GM18511 (cell line): ENCODE measurements around the gene P2RX1.

Experiments used
- ATAC-seq: cut with Tn5 transposase; IDR thresholded peaks from one replicate; pipeline ENCODE4 v1.9.1; 2021; ENCODE audit warnings: mild to moderate bottlenecking, moderate library complexity; ENCODE audit not compliant: unreplicated experiment

Gene P2RX1

DNA sequence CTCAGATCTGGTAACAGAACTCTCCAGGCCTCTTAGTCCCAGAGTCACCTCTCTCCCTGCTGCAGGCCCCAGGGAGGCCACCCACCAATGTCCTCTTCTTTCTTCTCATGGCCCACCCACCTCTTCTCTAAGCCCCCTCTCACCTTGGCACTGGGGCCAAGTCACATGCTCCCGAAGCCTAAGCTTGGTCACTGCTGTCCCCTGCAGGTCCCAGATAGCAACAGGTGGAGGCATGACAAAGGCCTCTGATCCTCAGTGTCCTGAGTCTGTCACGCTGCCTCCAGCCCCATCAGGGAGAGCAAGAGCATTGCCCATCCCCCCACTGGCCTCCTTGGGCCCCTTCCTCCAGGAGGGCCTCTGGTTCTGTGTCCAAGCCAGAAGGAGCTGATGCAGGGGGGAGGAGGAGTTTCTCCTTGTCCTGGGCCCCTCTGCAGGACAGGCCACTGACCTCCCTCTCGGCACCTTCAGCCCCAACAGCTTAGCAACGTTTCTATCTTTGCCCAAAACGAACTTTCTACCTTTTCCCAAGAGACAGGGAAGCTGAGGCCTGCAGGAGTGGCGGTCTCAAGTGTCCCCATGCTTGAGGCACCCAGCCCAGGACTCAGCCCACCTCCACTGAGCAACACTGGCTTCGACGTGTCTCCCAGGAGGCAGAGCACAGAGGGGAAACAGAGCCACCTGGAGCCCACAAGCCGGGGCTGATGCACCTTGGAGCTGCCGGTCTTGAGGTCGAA lies 8.6 kb downstream of the P2RX1 start:
- no peak for ATAC-seq

DNA sequence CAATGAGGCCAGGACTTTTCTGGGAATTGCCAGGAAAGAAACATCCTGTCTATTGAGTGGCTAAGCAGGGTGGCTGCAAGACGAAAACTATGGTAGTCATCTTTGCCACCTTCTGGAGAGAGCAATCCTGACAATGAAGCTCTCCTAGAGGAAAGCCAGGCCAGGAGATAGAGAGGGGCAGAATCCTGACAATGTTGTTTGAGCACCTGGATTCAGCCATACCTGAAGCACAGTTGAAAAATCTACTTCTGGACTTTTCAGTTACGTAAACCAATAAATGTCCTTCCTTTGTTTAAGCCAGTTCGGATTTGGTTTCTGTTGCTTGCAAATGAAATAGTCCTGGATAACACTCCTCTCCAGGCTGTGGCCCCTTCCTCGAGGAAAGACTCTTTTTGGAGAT lies 9.4 kb downstream of the P2RX1 start:
- no peak for ATAC-seq

DNA sequence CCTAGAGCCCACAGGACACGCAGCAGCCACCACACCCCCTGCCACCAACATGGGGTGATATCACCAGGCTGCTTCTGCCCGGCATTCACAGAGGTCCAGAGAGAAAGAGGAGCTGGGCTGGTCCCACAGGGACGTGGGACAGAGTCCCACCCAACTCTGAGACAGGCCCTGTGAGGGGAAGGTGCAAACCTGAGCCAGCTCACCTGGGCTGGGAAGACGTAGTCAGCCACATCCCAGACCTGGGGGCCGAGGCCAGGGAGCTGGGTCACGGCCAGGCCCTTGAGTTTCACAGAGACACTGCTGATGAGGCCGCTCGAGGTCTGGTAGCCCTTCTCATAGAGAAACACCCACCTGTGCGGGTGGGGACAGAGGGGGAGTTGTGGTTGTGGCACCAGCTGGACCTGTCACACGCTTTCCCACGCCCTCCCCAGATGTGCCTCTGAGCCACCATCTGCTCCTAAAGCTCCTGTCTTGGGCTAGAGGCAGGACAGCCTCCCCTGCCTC lies 11.2 kb downstream of the P2RX1 start:
- ATAC-seq = no peak

GRCh38 chr17:3904501-3904900 lies 11.8 kb downstream of the P2RX1 start:
- no peak for ATAC-seq

DNA sequence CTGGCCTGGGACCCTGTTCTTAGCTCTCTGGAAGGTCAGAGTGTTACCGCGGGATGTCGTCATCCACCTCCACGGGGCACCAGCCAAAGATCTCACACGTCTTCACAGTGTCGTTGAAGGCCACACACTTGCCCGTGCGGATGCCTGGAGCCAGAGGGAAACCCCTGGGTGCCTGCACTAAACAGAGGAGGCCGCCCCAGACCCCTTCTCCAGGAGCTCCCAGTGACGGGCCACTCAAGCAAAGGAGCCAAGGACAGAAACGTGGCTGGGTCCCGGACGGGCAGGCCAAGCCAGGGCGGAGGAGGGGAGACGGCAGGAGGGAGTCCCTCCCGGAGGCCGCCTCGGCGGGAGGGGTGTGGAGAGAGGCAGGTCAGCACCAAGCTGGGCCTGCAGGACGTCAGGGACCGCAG lies 12.4 kb downstream of the P2RX1 start:
- ATAC-seq = no peak

DNA sequence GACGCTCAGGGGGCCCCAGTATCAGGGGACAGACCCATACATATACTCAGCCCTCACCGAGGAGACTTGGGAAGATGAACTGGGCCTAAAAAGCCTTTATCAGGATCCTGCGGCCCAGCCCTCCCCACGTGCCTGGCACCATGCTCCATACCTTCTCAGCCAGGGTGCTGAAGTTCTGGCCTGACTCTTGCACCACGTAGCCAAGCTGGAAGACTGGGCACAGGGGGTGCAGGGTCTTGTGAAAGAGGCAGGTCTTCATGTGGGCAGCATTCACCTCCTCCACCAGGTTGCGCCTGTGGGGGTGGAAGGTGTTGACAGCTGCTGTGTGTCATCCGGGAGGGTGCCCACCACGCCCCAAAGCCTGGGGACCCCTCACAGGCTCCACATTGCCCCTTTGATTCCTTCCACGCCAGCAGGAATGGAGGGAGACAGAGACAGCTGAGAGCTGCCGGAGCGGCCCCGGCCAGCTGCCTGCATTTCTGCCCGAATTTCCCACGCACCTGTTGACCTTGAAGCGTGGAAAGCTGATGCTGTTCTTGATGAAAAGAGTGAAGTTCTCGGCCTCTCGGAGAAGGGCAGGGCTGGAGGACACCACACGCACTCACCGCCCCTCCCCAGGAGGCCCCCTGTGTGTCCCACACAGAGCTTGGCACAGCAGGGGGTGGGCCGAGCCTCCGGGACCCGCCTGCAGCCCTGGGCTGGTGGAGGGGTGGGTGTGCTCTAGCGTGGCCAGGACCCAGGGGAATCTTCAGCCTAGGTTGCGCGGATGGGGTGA lies 13.0 kb downstream of the P2RX1 start:
- no peak for ATAC-seq

DNA sequence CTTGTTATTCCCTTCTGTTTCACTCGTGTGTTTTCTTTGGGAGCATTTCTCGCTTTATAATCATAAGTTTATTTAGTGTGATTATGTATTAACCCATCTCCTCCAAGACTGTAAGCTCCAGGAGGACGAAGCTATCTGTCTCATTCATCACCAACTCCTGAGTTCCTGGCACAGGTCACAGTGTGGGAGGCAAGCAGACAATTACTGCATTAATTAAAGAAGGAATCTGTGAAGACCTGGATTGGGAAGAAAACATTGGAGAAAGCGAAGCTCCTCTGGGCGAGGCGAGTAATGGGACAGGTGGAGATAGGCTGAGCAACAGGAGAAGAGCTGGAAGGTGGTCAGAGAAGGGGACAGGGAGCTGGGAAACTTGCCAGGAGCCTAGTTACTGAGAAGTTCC lies 15.6 kb downstream of the P2RX1 start:
- no peak for ATAC-seq

GRCh38 chr17:3897731-3898130 lies 18.5 kb downstream of the P2RX1 start:
- no peak for ATAC-seq

GRCh38 chr17:3896968-3897235 lies 19.4 kb downstream of the P2RX1 start:
- ATAC-seq = no peak

DNA sequence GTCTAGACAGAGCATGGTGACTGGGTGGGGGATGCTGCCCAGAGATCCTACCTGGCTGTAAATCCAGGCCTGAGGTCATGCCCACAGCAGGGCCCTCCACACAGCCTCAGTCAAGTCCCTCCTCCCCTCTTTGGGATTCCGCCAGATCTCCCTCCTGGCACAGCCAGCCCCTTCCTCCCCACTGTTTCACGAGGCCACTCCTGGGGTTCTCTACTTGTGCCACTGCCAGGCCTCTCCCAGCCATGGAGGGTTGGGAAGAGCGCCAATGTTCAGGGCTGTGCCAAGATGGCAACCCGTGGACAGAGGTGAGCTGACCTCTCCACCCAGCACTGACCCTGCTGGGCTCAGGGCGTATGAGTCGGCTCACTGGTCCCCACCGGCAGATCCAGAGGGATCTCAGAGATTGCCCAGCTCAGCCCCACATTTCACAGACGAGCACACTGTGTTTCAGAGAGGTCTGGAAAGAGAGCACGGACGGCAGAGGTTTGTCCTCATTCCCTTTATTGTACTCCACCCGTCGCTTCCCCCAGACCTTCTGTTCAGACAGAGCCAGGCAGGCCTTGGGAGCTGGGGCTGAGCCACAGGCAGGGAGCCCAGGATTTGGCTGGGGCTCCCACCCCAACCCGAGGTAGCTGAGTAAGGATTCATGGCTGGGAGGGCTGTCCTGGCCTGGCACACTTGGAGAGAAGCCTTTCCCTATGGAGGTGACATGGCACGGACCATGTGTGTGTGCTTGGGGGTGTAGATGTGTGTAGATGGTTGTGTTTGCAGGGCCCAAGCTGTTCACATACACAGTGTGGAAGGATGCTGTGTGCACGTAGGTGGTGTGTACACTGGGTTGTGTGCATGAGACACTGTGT lies 19.9 kb downstream of the P2RX1 start:
- ATAC-seq = no peak

GRCh38 chr17:3895354-3895753 lies 20.9 kb downstream of the P2RX1 start:
- ATAC-seq = no peak

GRCh38 chr17:3894911-3895343 lies 21.3 kb downstream of the P2RX1 start:
- no peak for ATAC-seq

DNA sequence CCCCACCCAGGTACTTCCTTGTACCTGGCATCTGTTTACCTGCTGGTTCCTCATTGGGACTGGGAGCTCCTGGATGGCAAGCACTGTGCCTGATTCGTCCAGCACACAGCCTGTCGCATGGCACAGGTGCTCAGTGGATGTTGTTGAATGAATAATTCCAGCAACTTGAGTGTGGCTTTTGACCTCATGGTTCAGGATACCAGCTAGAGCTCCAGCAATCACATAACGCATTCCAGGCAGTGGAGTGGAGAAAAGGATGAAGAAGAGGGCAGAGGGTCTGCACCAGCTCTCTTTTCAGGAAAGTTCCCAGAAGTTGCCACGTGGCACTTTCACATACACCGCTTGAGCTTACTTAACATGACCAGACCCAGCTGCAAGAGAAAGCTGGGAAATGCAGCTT lies 22.1 kb downstream of the P2RX1 start:
- no peak for ATAC-seq

DNA sequence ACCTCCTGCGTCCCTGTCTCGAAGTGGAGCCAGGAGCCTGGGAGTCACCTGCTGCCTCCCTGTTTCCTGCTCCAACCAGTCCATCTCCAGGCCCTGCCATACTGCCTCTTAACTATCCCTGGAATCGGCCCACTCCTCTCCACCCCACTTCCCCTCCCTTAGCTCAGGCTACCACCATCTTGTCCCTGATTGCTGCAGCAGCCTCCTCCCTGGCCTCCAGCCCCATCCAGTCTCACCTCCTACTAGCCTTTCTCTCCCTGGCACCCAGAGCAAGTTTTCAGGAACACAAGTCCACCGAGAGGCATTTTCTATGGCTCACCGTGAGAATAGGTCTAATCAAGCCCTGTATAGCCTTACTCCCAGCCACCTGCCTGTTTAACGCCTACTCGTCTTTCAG lies 22.5 kb downstream of the P2RX1 start:
- ATAC-seq = no peak

DNA sequence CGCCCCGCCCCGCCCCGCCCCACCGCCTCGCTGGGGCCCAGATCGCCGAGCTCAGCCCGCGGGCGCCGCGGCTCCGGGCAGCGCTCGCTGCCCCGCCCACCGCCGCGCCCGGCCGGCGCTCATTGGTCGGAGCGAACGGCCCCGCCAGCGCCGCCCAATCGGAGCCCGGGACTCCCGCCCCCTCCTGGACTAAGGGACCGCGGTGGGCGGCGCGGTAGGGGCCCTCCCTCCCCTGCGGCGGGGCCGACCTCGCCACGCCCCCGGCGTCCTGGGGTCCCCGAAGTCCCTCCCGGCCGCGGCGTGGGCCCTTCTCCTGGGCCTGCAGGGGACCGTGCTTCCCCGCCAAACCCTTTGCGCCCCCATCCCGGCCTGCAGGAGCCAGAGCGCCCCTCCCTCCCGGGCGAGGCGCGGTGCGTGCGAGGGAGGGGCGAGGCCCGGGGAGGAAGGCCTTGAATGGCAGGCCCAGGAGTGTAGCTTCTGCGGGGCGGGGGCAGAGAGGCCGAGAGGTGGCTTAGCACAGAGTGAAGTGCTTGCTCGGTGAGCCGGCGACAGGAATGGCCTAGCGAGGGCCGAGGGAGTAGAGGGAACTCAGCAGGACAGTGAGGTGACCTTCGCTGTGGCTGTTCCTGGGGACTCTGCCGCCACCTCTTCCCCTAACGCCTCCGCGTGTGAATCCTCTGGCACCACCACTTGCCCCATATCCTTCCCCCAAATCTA lies 23.1 kb downstream of the P2RX1 start, which contains the start of gene CAMKK1:
CAMKK1 (minus strand) TSS at position 51 of the 717 bp plus-strand sequence. CDS start 7,366 bp downstream, outside the sequence.
- ATAC-seq = peak; percentile 89

DNA sequence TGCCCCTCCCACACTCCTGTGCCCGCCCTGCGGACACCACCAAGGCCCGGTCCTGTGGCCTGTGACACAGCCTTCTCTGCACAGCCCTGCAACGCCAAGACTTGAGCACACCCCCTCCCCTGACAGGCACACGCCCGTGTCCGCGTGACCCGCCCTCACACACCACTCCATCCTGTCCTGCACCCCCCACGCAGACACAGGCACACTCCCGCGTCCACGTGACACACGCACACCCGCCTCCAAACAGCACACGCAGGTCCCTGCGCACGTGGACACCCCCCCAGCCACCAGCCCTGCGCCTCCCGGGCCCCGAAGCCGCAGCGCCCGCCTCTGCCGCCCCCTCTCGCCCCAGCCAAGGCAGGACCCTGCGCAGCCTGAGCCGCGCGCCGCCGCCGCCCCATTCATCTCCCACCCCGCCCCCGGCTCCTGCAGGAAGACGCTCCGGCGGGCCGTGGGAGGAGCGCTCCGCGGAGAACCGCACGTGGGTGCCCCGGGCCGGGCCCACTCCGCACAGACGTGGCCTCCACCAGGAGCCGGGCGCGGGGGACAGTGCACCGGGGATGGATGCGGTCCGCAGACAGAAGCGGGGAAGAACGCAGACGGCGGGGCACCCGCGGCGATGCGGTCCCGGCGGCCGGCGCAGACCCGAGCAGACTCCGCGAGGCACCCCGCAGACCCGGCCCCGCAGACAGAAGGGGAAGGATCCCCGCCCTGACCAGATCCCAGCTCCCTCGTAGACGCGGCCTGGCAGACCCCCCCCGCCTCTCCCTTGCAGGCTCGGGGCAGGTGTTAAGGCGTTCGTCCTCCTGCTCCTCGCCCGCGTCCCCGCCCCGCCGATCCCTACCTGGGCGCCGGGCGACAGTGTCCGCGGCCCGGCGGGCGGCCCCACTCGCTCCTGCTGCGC lies 23.9 kb downstream of the P2RX1 start:
- ATAC-seq = peak; percentile 30

DNA sequence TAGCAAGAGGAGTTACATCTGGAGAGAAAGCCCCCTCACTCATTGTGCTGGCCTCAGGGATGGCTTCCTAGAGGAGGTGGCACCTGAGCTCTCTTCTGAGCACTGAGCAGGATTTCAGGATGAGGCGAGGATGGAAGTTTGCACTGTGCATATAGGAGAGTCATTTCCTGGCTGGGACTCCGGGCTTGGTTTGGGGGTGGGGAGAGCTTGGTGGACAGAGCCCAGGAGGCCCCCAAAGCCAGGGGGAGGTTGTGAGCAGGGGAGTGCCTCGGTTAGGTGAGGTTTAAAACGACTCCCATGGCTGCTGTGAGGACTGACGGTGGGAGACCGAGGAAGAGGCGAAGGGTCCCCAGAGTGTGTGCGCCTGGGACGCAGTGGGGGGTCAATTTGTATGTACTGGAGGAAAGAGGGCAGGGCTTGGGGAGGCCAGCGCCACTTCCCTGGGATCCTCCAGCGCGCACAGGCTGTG lies 24.6 kb downstream of the P2RX1 start:
- ATAC-seq = no peak

DNA sequence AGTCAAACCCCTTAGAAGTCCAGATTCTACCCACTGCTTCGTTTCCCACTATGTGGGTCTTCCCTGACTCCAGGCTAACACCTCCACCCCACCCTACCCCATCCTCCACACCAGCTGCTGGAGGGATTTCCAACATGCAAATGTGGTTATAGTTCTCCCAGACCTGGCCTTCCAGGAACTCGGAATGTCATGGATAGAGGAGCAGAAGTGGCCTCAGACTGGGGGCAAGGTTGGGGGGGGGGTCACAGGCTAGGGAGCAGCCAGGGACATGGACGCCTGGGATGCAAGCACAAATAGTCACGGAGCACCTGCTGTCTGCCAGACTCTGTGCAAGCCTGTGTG lies 25.4 kb downstream of the P2RX1 start:
- no peak for ATAC-seq

DNA sequence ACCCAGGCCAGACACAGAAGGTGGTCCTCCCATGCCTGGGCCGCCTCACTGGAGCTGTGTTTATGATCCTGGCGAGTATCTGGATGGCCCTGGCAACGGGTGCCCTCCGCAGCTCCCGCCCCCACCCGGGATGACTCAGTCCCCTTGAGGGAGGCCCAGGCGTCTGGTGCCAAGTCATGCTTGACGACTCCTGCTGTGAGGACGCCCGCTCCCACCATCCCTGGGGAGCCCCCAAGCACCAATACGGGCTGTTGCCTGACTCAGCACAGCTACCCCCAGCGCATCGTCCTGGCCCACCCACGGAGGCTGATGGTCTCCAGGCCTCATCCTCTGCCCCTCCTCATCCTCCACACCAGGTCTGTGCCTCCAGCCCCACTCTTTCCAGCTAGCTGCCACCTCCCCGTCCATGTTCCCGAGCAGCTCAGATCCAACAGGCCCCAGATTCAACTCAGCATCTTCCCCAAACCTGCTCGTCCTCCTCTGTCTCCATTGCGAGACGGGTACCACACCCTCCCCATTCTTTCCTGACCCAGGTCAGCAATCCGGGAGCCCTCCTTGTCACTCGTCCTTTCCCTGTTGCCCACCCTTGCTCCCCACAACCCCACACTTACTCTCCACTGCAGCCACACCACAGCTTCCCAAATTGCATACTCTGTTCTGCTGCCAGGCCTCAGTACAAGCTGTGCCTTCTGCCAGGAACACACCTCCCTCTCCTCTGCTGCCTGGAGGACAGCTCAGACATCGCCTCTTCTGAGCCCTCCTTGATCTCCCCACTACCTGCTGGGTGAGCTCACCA lies 26.0 kb downstream of the P2RX1 start:
- no peak for ATAC-seq
